Vagina (tissue), 2 donors: Measurements from ENCODE around the gene DNER.

ENCODE experiments used
- CTCF ChIP-seq, 3 experiments: fragments of 450-650 bp in 2 of 3; fragments of 200-600 bp in 1 of 3; sonication (generic) in 1 of 3; IDR thresholded peaks; one replicate each; pipeline ENCODE4 v1.5.1; 2017 to 2019; ENCODE audit warnings: antibody characterized with exemption in 3 of 3, mild to moderate bottlenecking in 2 of 3, moderate library complexity in 2 of 3
- POLR2A ChIP-seq, 2 donors: fragments of 450-650 bp; IDR thresholded peaks; one replicate each; pipeline ENCODE4 v1.6.1; 2017; ENCODE audit warnings: antibody characterized with exemption in 2 of 2, mild to moderate bottlenecking in 2 of 2, moderate library complexity in 2 of 2

- TF ChIP-seq CTCF (IDR thresholded peaks at IDR 0.05) (no peak), POLR2A (IDR thresholded peaks at IDR 0.05) (no peak)
Observed at GRCh38 chr2:229417916-229418315, 296.4 kb downstream of the DNER start.
